Fibroblast of lung (primary cell): Measurements from ENCODE around the gene RBBP5.

Source experiments
- EZH2 ChIP-seq: IDR thresholded peaks from 2 replicates; pipeline ENCODE4 v1.5.1; 2012; ENCODE audit warnings: low read length, control low read depth, mild to moderate bottlenecking; ENCODE audit errors: missing control alignments
- TF ChIP-seq, protein P1 (sequence below), 2 donors: IDR thresholded peaks in 1 of 2; conservative IDR thresholded peaks in 1 of 2; 1 replicate in 1 of 2; 2 replicates in 1 of 2; pipeline ENCODE4 v1.5.1; 2011 to 2012; ENCODE audit warnings: low read length in 2 of 2, control low read depth in 1 of 2, inconsistent platforms in 1 of 2, low read depth in 1 of 2, mild to moderate bottlenecking in 1 of 2

DNA sequence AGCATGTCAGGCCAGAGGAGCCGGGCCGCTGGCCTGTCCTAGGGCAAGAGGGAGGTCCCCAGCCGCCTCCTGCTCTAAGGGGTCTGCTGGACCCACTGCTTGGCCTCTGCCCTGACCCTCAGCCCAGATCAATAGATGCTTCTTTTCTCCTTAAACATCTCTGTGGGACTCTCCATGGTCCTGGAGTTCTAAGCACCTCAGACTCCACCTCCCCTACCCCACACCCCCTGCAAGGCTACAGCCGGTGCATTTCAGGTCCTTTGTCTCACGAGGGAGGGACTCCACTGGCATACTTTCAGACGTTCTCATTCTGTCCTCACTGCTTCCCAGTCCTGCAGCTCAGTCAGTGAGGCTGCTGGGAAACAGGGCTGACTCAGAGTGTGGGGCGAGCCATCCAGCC is 67.8 kb downstream of the RBBP5 start:
- TF ChIP-seq, protein P1, sequence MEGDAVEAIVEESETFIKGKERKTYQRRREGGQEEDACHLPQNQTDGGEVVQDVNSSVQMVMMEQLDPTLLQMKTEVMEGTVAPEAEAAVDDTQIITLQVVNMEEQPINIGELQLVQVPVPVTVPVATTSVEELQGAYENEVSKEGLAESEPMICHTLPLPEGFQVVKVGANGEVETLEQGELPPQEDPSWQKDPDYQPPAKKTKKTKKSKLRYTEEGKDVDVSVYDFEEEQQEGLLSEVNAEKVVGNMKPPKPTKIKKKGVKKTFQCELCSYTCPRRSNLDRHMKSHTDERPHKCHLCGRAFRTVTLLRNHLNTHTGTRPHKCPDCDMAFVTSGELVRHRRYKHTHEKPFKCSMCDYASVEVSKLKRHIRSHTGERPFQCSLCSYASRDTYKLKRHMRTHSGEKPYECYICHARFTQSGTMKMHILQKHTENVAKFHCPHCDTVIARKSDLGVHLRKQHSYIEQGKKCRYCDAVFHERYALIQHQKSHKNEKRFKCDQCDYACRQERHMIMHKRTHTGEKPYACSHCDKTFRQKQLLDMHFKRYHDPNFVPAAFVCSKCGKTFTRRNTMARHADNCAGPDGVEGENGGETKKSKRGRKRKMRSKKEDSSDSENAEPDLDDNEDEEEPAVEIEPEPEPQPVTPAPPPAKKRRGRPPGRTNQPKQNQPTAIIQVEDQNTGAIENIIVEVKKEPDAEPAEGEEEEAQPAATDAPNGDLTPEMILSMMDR (conservative IDR thresholded peaks at IDR 0.05 in 1 of 2, IDR thresholded peaks at IDR 0.05 in 1 of 2; ENCODE audit: low read depth in 1 of 2, low read length in 2 of 2), result no peak
- TF ChIP-seq EZH2, result no peak
